ENCODE measurements around the gene C10orf62. TPM values are rescaled to one million over a fixed set of nuclear protein-coding genes. Genes with fewer than 3 reads are reported as not detected.
A peak's percentile ranks its signal among the peaks of the same experiment; 100 is the strongest.

Gene C10orf62
- total and polyA plus RNA-seq, 10 of the 15 experiments (the other 5 are each of a cell fraction or from before 2014, with no cell fraction given) = not detected

- TF ChIP-seq BCL3 (IDR thresholded peaks at IDR 0.05; ENCODE audit: borderline replicate concordance, insufficient read depth, low read depth, low read length, poor library complexity, severe bottlenecking) (no peak), RAD51 (IDR thresholded peaks at IDR 0.05) (no peak), RELA (IDR thresholded peaks at IDR 0.05; ENCODE audit: borderline replicate concordance, partially characterized antibody) (peak; percentile 38), EP300 (IDR thresholded peaks at IDR 0.05; ENCODE audit: borderline replicate concordance in 1 of 2, control insufficient read depth in 1 of 2, low read depth in 2 of 2, low read length in 2 of 2) (no peak), GATAD2B (conservative IDR thresholded peaks at IDR 0.05; ENCODE audit: low read depth) (peak; percentile 91; the same call in 1 of the 2 replicates), NFYB (IDR thresholded peaks at IDR 0.05; ENCODE audit: insufficient read depth, low read depth, low read length) (peak; percentile 93), RFX5 (IDR thresholded peaks at IDR 0.05; ENCODE audit: low read depth, low read length) (peak; percentile 92), SMARCA5 (IDR thresholded peaks at IDR 0.05) (peak; percentile 19; the same call in 1 of the 2 replicates), CHD4 (IDR thresholded peaks at IDR 0.05) (no peak), ZNF592 (IDR thresholded peaks at IDR 0.05) (no peak), TCF3 (IDR thresholded peaks at IDR 0.05; ENCODE audit: borderline replicate concordance, insufficient read depth, low read depth, low read length) (peak; percentile 33; the same call in 1 of the 2 replicates), BRCA1 (IDR thresholded peaks at IDR 0.05; ENCODE audit: low read depth, low read length) (no peak), BHLHE40 (IDR thresholded peaks at IDR 0.05; ENCODE audit: borderline replicate concordance in 1 of 2, low read depth in 2 of 2, low read length in 1 of 2) (peak in 1 of 2 experiments; percentile 51; a peak in 2 of 4 replicates), POLR2A (IDR thresholded peaks at IDR 0.05; ENCODE audit: low read depth, low read length) (peak; percentile 85), TBL1XR1 (IDR thresholded peaks at IDR 0.05; ENCODE audit: low read depth, low read length) (0 out of 2 replicates have a peak, but pooled peaks have one; percentile 9), ESRRA (IDR thresholded peaks at IDR 0.05; ENCODE audit: low read length) (no peak), POLR2AphosphoS2 (IDR thresholded peaks at IDR 0.05; ENCODE audit: low read depth, low read length) (0 out of 2 replicates have a peak, but pooled peaks have one; percentile 39), HDGF (IDR thresholded peaks at IDR 0.05) (peak; percentile 96), KLF5 (IDR thresholded peaks at IDR 0.05; ENCODE audit: partially characterized antibody) (peak; percentile 80), CHD1 (IDR thresholded peaks at IDR 0.05; ENCODE audit: low read depth, low read length) (no peak), IRF5 (IDR thresholded peaks at IDR 0.05; ENCODE audit: borderline replicate concordance) (no peak), CHD2 (IDR thresholded peaks at IDR 0.05; ENCODE audit: borderline replicate concordance, low read depth, low read length) (peak; percentile 75; the same call in 1 of the 2 replicates), SPI1 (IDR thresholded peaks at IDR 0.05; ENCODE audit: borderline replicate concordance, insufficient read depth, low read depth, low read length) (no peak), POLR2AphosphoS5 (IDR thresholded peaks at IDR 0.05; ENCODE audit: low read length) (peak; percentile 45; the same call in 1 of the 2 replicates)
Measured at GRCh38 chr10:97640174-97640867, 50.8 kb downstream of the C10orf62 start, which contains the start of gene PI4K2A (continued).
